ENCODE data around the gene COLEC11. TPM values are rescaled to one million over a fixed set of nuclear protein-coding genes. Genes with fewer than 3 reads are reported as not detected.

The COLEC11 gene
- total and polyA plus RNA-seq, 8 donors: 0.84 to 7.1 (median 4.3) TPM

DNA sequence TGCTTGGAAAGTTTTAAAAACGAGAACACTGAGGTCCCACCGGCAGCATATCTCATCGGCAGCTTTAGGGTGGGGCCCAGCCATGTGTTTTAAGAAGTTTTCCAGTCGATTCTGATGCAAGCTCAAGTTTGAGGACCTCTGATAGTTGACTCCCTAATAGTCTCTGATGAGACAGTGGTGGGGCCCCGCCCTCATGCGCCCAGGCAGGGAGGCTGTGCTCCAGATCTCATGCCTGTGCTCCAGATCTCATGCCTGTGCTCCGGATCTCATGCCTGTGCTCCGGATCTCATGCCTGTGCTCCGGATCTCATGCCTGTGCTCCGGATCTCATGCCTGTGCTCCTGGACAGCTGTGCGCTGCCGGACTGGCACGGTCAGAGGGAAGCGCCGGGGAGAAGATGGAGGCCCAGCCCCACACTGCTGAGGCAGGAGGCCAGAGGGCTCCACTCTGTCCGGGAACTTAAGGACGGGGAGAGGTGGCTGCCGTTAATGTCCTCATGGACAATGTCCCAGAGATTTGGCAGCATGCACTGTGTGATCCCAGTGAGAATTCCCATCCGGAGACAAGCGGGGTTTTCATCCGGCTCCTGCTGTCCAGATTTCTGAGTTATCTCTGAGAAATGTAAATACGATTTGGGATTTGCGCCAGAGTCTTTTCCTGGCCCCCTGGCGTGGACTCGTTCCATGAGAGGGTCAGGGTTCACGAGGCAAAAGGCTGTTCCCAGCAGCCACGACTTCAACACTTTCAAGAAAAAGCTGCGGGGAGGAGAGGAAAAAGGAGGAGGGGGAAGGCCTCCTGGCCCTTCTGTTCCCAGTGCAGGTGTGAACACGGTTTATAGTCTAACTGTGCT, 9.4 kb upstream of the COLEC11 start:
- TF ChIP-seq, protein P1, sequence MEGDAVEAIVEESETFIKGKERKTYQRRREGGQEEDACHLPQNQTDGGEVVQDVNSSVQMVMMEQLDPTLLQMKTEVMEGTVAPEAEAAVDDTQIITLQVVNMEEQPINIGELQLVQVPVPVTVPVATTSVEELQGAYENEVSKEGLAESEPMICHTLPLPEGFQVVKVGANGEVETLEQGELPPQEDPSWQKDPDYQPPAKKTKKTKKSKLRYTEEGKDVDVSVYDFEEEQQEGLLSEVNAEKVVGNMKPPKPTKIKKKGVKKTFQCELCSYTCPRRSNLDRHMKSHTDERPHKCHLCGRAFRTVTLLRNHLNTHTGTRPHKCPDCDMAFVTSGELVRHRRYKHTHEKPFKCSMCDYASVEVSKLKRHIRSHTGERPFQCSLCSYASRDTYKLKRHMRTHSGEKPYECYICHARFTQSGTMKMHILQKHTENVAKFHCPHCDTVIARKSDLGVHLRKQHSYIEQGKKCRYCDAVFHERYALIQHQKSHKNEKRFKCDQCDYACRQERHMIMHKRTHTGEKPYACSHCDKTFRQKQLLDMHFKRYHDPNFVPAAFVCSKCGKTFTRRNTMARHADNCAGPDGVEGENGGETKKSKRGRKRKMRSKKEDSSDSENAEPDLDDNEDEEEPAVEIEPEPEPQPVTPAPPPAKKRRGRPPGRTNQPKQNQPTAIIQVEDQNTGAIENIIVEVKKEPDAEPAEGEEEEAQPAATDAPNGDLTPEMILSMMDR (IDR thresholded peaks at IDR 0.05): no peak
- intact Hi-C loops (cut with DNase I): no loop called here
- peak overlapping the region; percentile 56 to 71 for H3K27ac ChIP-seq
- H3K9me3 ChIP-seq: no peaks in the 10 kb centered on the region
- ATAC-seq (peak; percentile 57), DNase-seq (peak in 2 of 4 donors; percentile 83 to 90)
- no peaks in the 10 kb centered on the region for H3K4me1 ChIP-seq
- H3K4me3 ChIP-seq: no peak overlapping the region
- H3K36me3 ChIP-seq: peaks cover 0 to 35% of the 10 kb centered on the region in 2 donors
- no peaks in the 10 kb centered on the region for H3K27me3 ChIP-seq

DNA sequence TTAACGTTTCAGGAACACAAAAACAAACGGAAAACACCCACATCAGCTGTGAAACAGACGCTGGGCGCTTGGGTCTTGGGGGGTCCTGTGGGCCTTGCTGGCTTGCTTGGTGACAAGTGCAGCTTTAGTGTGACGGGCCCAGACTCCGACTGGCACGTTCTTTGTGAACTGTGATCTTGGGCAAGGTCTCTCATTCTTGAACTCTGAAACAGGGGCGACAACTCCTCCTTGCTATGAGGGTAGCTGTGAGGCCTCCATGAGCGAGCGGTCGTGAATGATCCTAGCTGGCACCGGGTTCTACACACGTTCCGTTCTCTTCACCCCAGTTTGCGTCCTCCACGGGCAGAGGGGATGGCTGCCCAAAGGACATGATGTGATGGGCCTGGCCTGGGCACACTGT, 8.7 kb upstream of the COLEC11 start:
- H3K9me3 ChIP-seq: no peaks in the 10 kb centered on the region
- ATAC-seq: no peak
- H3K27me3 ChIP-seq: no peaks in the 10 kb centered on the region
- DNase-seq: no peak
- peaks cover 0 to 27% of the 10 kb centered on the region in 2 donors for H3K36me3 ChIP-seq
- H3K27ac ChIP-seq: peak overlapping the region in 1 of 2 donors; percentile 71
- no peak overlapping the region for H3K4me3 ChIP-seq
- H3K4me1 ChIP-seq: no peaks in the 10 kb centered on the region
- TF ChIP-seq, protein P1 (IDR thresholded peaks at IDR 0.05): no peak
- intact Hi-C loops (cut with DNase I): no loop called here

DNA sequence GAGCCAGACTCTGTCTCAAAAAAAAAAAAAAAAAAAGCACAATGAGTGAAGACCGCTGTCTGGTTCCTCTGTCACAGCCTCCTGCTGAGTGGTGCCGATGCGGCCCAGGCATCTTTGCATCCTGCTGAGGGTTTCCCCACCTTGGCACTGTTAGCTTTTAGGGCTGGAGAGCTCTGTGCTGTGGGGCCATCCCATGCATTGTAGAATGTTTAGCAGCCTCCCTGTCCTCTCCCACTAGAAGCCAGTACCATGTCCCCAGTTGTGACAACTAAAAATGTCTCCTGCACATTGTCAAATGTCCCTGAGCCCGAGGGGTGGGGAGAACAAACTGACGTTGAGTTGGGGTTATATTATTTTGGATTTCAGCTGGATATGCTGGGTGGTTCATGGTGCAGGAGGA, 7.9 kb upstream of the COLEC11 start:
- Histone ChIP-seq H3K36me3 (peaks cover 0 to 19% of the 10 kb centered on the region in 2 donors), H3K4me3 (no peak overlapping the region), H3K9me3 (no peaks in the 10 kb centered on the region), H3K27me3 (no peaks in the 10 kb centered on the region), H3K27ac (no peak overlapping the region), H3K4me1 (no peaks in the 10 kb centered on the region)
- ATAC-seq (no peak), DNase-seq (no peak)
- TF ChIP-seq, protein P1 (IDR thresholded peaks at IDR 0.05): no peak
- intact Hi-C loops (cut with DNase I): no loop called here

GRCh38 chr2:3587432-3587831, 7.5 kb upstream of the COLEC11 start:
- Histone ChIP-seq H3K27ac (no peak overlapping the region), H3K27me3 (no peaks in the 10 kb centered on the region), H3K9me3 (no peaks in the 10 kb centered on the region), H3K36me3 (peaks cover 0 to 15% of the 10 kb centered on the region in 2 donors), H3K4me1 (no peaks in the 10 kb centered on the region), H3K4me3 (no peak overlapping the region)
- TF ChIP-seq, protein P1 (IDR thresholded peaks at IDR 0.05): no peak
- intact Hi-C loops (cut with DNase I): no loop called here
- no peak for DNase-seq
- ATAC-seq: no peak

GRCh38 chr2:3588084-3588483, 6.8 kb upstream of the COLEC11 start:
- no peak for DNase-seq
- H3K36me3 ChIP-seq: peaks cover 0 to 9% of the 10 kb centered on the region in 2 donors
- intact Hi-C loops (cut with DNase I): no loop called here

More at GRCh38 chr2:3588084-3588483, 6.8 kb upstream of the COLEC11 start:
- TF ChIP-seq, protein P1 (IDR thresholded peaks at IDR 0.05): no peak
- Histone ChIP-seq H3K9me3 (no peaks in the 10 kb centered on the region), H3K4me3 (no peak overlapping the region), H3K4me1 (no peaks in the 10 kb centered on the region), H3K27ac (no peak overlapping the region), H3K27me3 (no peaks in the 10 kb centered on the region)
- no peak for ATAC-seq

Data from left lung (tissue), 10 donors.